ENCODE data around the gene SPRR2G.

- TF ChIP-seq GATA3 (IDR thresholded peaks at IDR 0.05; ENCODE audit: low read depth, low read length) (no peak), GATA2 (IDR thresholded peaks at IDR 0.05; ENCODE audit: low read depth, low read length) (no peak)
Measured at GRCh38 chr1:153127296-153127695, 23.4 kb downstream of the SPRR2G start.
